ENCODE results near the gene PRMT5.

Gene PRMT5

GRCh38 chr14:22875748-22876319 is 53.3 kb downstream of the PRMT5 start:
- no peak for DNase-seq (ENCODE audit: low read depth in 2 of 2)

GRCh38 chr14:22875003-22875747 is 54.0 kb downstream of the PRMT5 start:
- no peak for DNase-seq (ENCODE audit: low read depth in 2 of 2)

- no peak for DNase-seq (ENCODE audit: low read depth in 2 of 2)
These were observed 56.2 kb downstream of the PRMT5 start for GRCh38 chr14:22872833-22873520.

GRCh38 chr14:22872033-22872832 is 56.9 kb downstream of the PRMT5 start:
- peak; percentile 35 to 52 for DNase-seq (ENCODE audit: low read depth in 2 of 2)

GRCh38 chr14:22871224-22872032 is 57.7 kb downstream of the PRMT5 start, which contains the start of gene LRP10:
Gene LRP10 (plus strand): TSS chr14:22871740. CDS start chr14:22872304, 564 bp downstream.
- DNase-seq (ENCODE audit: low read depth in 2 of 2), result peak; percentile 44 to 64

DNA sequence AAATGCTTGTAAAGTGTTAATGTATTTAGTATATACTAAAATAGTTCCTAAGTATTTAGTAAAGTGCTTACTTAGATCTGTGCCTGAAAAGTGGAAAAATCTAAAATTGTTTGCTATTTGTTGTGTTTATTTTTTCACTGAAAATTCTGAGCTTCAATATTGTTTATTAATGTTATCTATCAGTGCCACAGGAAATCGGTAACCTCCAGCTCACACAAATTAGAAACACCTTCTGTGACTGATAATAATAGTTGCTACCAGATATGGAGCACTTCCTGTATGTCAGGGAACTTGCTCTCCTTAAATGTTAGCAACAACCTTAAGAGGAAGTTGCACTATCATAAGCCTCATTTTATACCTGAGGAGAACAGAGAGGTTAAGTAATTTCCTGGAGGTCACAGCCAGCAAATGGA is 58.4 kb downstream of the PRMT5 start:
- no peak for DNase-seq (ENCODE audit: low read depth in 2 of 2)
